GM21529 (cell line): ENCODE data around the gene L3MBTL2.

ENCODE experiments used
- ATAC-seq: cut with Tn5 transposase; IDR thresholded peaks from one replicate; pipeline ENCODE4 v1.9.1; 2021; ENCODE audit not compliant: unreplicated experiment

L3MBTL2 gene

DNA sequence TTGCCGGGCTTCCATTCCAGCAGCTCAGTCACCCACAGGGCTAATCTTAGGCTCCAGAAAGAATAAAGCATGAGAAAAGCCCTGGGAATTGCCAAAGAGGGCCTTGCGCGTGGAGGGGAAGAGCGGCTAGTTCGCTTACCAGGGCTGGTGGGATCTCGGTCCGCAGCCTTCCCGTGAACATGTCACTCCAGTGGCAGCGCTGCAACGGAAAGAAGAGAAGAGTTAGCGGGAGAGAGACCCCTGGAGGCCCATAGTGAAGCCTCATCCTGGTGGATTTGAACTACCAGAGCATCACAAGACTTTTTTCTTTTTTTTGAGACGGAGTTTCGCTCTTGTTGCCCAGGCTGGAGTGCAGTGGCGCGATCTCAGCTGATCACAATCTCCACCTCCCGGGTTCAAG, 62.8 kb downstream of the L3MBTL2 start:
- no peak for ATAC-seq

DNA sequence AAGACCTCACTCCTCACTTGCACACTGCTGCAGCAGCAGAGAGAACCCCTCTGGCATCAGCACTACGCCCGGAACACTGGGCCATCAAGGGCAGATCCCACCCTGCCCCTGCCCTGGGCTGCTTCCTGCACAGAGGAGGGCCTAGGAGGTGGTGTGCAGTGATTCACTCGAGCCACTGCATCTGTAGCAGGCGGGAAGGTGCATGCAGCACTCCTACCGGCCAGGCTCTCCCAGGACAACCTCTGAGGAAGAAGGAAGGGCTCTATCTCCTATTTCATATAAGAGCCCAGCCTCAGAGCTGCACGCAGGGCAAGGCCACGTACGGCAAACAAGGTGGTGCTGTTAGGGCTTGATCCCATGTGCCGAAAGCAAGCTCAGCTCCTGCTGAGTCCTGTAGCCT, 66.7 kb downstream of the L3MBTL2 start:
- ATAC-seq: no peak

DNA sequence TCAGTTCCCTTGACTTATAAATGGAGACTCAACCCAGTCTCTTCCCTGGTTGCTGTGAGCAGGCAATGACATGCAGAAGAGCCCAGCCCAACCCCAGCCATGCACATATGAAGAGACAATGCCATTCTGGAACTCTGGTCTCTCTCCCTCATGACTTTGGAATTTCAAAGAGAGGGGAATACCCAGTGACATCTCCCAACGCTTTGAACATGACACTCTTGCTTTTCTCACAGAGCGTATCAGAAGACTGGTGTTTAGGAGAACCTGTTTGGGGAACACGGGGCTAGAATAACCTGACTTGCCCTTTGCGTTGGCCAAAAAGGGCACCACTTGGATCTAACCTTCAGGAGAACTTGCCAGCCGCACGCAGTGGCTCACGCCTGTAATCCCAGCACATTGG, 68.0 kb downstream of the L3MBTL2 start:
- ATAC-seq: no peak

DNA sequence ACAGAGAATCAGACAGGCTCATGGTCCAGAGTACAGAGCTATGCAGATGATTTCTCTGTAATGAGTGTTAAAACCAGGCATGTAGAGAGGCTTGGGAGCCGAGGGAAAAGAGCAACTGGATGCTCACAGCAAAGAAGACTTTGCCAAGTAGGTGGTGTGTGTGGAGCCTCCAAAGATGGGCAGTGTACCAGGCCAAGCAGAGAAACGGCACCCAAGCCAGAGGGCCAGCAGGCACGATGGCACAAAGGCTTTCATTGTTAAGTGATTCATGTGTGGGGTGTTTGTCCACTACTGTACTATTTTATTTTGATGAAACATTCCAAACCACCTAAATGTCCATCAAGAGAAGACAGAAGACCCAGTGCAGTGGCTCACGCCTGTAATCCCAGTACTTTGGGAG, 69.7 kb downstream of the L3MBTL2 start:
- no peak for ATAC-seq

DNA sequence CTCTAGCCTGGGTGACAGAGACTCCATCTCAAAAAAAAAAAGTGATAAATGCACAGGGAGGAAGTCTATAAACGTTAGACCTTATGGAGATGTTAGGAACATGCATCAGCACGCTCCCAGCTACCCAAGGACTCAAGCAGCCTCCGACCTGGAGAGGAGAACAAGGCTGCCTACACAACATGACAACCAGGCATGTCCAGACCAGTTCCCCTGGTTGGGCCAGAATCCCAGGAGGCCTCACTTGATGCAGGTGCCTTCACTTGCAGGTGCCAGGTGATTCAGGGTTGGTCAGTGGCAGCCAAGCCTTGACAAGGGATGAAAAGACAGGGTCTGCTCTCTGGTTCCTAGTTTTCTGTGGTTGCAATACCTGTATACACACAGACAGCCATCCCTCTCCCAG, 75.0 kb downstream of the L3MBTL2 start:
- ATAC-seq: no peak

DNA sequence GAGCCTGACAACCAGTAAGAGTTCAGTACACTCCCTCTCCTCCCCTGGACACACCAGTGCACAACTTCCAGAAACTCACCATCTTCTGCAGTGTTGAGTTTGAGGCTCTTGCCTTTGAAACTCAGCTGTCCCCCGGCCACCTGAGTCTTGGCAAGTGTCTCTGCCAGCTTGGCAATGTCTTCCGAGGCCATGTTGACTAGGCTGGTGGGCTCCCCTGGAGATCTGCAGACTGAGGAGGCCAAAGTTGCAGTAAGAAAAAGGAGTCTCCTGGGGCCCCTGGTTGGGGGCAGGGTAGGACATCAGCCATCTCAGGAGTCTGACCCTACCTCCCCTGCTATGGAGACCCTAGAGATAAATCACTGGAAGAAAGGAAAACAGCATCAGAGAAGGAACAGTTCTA, 75.7 kb downstream of the L3MBTL2 start:
- no peak for ATAC-seq
